Measurements from ENCODE around the gene GMPPB.

DNA sequence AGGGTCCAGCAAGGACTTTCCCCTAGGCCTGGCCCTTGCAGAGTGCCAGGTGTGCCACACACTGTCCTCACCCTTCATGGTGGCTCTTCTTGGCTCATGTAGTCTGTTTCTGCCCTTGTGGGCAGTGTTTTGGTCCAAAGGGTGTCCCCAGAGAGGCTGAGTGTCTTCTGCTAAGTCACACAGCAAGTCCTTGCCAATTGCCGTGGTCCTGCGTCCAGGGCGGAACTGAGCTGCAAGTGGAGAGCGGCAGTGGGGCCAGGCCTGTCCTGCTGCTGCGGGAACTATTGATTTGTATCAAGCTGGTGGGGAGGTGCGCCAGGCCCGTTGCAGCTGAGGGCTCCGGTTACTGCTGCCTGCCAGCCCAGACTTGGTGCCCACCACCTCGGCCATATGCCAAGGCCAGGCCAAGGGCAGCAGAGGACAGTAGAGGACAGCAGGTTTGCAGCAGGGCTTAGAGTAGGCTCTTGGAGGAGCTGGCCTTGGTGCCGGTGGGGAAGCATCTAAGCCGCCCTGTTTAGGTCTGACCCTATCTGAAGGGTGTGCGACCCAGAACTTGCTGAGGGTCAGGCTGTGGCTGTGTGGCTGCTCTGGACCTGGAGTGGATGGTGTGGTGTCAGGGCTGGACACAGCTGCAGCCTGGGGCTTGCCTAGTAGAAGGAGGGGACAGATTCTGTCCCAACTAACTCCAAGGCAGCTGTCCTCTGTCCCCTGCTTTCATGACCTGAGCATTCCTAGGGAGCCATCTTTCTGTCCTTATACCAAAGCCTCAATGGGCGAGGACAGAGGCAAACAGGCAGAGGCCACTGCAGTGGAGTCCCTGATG lies 8.8 kb downstream of the GMPPB start:
- TF ChIP-seq CTCF (conservative IDR thresholded peaks at IDR 0.05; ENCODE audit: low read length) = no peak
- TF ChIP-seq EZH2phosphoT487 (IDR thresholded peaks at IDR 0.05; ENCODE audit: borderline replicate concordance, low read depth, low read length) = no peak
